ENCODE measurements around the gene PCCA. TPM values are rescaled to one million over a fixed set of nuclear protein-coding genes. Genes with fewer than 3 reads are reported as not detected.

Gene PCCA
- polyA plus RNA-seq, 2 of the 4 experiments (the other 2 are of a cell fraction) = 13.2 to 13.7 TPM

GRCh38 chr13:100156788-100157187 lies 67.9 kb downstream of the PCCA start:
- ATAC-seq (no peak; a peak in 1 of 6 replicates), FAIRE-seq (no peak), DNase-seq (ENCODE audit: low read depth in 1 of 2, low spot score in 1 of 2) (no peak)
- Histone ChIP-seq H3K4me1 (peaks cover 9% of the 10 kb centered on the region), H3K9me3 (no peaks in the 10 kb centered on the region), H3K4me3 (no peak overlapping the region), H3K27ac (peak overlapping the region in 1 of 2 experiments; percentile 0; a peak in 1 of 6 replicates), H3K4me2 (peak overlapping the region; percentile 33; the same call in 1 of the 3 replicates)
- POLR2A ChIA-PET = no interaction called here
- CTCF ChIA-PET = interaction anchor here (0.6 kb wide), 1 partner anchor 79 kb away, joined by 3 read pairs; no protein-coding TSS in a partner anchor
- TF ChIP-seq ATOH8 (CRISPR knock-in tag; IDR thresholded peaks at IDR 0.05; ENCODE audit: low read depth) (no peak), ZC3H11A (IDR thresholded peaks at IDR 0.05) (no peak), HEYL (CRISPR knock-in tag; IDR thresholded peaks at IDR 0.05) (no peak), CTCF (IDR thresholded peaks at IDR 0.05) (no peak), NFE2L2 (conservative IDR thresholded peaks at IDR 0.05; ENCODE audit: low read length) (no peak), ZFP36 (IDR thresholded peaks at IDR 0.05; ENCODE audit: borderline replicate concordance, partially characterized antibody) (no peak), NPAS2 (CRISPR knock-in tag; IDR thresholded peaks at IDR 0.05; ENCODE audit: borderline replicate concordance) (no peak), PBX3 (IDR thresholded peaks at IDR 0.05) (no peak), HDAC2 (IDR thresholded peaks at IDR 0.05) (no peak), ESRRA (IDR thresholded peaks at IDR 0.05; ENCODE audit: borderline replicate concordance, low read length) (no peak), JUNB (IDR thresholded peaks at IDR 0.05) (no peak), EHMT2 (IDR thresholded peaks at IDR 0.05; ENCODE audit: low read depth) (no peak), GATA3 (IDR thresholded peaks at IDR 0.05; ENCODE audit: borderline replicate concordance) (no peak), ELK1 (IDR thresholded peaks at IDR 0.05; ENCODE audit: low read depth, low read length) (no peak), EP300 (IDR thresholded peaks at IDR 0.05) (no peak), FOXS1 (CRISPR knock-in tag; IDR thresholded peaks at IDR 0.05) (no peak)
- 94% methylated on average over 1 of the region's 1 CpG for WGBS (ENCODE audit: missing lambda C conversion rate)

GRCh38 chr13:100158569-100158968 lies 69.7 kb downstream of the PCCA start:
- 88% methylated on average over 2 of the region's 2 CpGs for WGBS (ENCODE audit: missing lambda C conversion rate)
- no peak for DNase-seq (ENCODE audit: low read depth in 1 of 2, low spot score in 1 of 2)
- Histone ChIP-seq H3K4me3 (no peak overlapping the region), H3K4me1 (peaks cover 9% of the 10 kb centered on the region), H3K27ac (no peak overlapping the region), H3K4me2 (no peak overlapping the region), H3K9me3 (no peaks in the 10 kb centered on the region)
- FAIRE-seq = no peak
- ChIA-PET CTCF (no interaction called here), POLR2A (no interaction called here)
- no peak for ATAC-seq
- TF ChIP-seq JUNB (IDR thresholded peaks at IDR 0.05) (no peak), MYC (IDR thresholded peaks at IDR 0.05; ENCODE audit: borderline replicate concordance, low read length) (no peak), EP300 (IDR thresholded peaks at IDR 0.05) (no peak), CHD4 (IDR thresholded peaks at IDR 0.05; ENCODE audit: borderline replicate concordance) (no peak), BHLHE40 (IDR thresholded peaks at IDR 0.05; ENCODE audit: low read depth, low read length) (no peak), USF2 (IDR thresholded peaks at IDR 0.05) (no peak), HEYL (CRISPR knock-in tag; IDR thresholded peaks at IDR 0.05) (no peak), EHMT2 (IDR thresholded peaks at IDR 0.05; ENCODE audit: low read depth) (no peak), ZC3H11A (IDR thresholded peaks at IDR 0.05) (no peak), HOXB13 (CRISPR knock-in tag; IDR thresholded peaks at IDR 0.05; ENCODE audit: low read depth) (no peak), HMGXB4 (CRISPR knock-in tag; IDR thresholded peaks at IDR 0.05; ENCODE audit: borderline replicate concordance) (no peak), KDM5A (IDR thresholded peaks at IDR 0.05) (no peak), ZNF302 (CRISPR knock-in tag; IDR thresholded peaks at IDR 0.05) (no peak), CHD2 (IDR thresholded peaks at IDR 0.05; ENCODE audit: low read length, partially characterized antibody) (no peak), E2F6 (IDR thresholded peaks at IDR 0.05; ENCODE audit: borderline replicate concordance, low read depth) (no peak), EHF (CRISPR knock-in tag; IDR thresholded peaks at IDR 0.05) (no peak), MAZ (IDR thresholded peaks at IDR 0.05; ENCODE audit: borderline replicate concordance, low read depth, low read length) (no peak), PHF8 (IDR thresholded peaks at IDR 0.05; ENCODE audit: borderline replicate concordance, low read depth) (no peak)

Data from A549 (cell line).